ENCODE measurements around the gene EPAS1.

The EPAS1 gene

DNA sequence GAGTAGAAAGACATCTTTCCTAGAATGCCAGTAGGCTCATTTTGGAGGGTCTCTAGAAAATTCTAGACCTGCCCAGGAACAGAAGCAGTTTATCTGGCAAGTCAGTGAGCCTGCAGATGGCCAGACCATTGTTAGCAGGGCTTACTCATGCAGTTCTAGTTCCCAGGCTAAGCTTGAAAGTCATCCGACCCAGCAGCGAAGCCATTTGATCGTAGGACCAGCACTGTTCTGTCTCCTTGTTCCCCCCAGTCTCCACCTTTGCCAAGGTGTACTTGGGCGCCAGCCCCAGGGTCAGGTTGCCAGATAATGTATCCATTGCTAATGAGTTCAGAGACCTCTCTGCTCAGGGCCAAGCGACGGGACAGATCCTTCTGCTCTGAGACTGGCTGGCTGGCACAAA is 70.1 kb downstream of the EPAS1 start:
- no peak for DNase-seq

DNA sequence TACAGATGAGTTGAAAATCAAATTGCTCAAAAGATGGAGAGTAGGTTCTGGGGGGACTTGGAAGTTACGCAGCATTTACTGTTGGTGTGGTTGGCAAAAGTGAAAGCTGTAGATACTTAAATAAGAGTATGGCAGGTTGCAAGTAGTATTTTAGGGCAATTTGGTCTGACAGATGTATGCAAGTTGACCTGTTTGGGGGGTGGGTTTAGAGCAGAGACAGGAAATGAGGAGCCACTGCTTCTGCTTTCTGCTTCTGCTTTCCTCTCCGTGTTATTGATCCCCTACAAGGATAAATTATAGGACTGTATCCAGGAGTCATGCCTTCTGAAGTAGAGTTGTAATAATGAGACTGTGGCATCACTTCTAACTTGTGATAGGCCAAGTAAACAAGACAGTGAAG is 71.2 kb downstream of the EPAS1 start:
- DNase-seq, result no peak

DNA sequence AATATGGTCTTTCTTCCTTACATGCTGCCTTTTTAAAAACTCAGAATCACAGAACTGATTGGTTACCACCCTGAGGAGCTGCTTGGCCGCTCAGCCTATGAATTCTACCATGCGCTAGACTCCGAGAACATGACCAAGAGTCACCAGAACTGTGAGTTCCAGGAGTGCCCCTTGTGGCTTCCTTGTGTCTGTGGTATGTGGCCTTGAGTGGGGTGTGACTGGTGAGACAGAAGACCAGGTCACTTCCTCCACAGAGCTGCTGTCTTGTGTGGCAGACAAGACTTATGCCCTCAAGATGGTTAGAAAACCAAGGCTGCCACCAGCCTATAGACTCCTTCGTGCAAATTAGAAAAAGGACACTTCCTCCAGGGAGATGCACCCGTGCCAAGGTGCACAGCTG is 72.6 kb downstream of the EPAS1 start:
- DNase-seq, result no peak

DNA sequence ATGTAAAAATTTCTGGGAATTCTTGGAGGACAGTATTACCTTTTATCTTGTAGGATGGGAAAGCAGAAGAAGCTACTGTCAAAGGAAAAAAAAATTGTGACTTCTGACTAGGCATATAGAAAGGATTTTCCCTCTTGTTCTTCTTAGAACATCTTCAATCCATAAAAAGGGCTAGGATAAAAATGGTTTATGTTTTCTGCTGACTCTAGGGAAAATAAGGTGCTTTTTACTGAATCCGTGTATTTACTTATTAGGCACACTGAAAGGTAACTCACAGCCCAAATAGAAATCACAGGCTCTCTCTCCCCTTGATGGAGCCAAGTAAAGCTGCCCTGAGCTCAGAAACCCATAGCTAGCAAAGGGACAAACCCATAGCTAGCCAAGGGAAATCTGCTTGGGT is 74.6 kb downstream of the EPAS1 start:
- no peak for DNase-seq

DNA sequence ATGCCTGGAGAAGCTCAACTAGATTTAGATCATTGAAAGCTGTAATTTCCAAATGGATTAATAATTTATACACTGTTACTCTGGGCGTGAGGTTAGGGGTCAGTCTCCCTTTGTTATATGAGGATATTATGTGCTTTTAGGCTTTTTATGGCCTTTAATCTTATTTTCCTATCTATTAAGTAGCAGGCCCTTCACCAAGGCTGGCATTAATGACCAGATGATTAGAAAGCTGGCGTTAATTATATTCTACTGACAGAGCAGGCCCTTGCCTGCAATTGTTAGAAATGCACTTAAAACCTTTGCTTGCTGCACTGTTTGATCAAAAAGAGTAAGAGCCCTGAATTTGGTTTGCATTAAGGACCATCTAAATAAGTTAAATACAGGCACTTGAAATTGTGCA is 75.3 kb downstream of the EPAS1 start:
- DNase-seq, result no peak

DNA sequence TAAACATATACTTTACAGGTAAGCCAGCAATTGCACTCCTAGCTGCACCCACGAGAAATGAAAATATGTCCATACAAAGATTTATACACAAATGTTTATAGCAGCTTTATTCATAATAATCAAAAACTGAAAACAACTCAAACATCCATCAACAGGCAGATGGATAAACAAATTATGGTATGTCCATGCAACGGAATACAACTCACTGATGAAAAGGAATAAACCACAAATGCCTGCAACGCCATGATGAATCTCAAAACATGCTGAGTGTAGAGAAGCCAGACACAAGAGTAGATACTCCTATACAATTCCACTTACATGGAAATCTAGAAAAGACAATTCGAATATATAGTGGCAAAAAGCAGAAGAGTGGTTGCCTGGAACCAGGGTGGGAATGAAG is 76.0 kb downstream of the EPAS1 start:
- no peak for DNase-seq

DNA sequence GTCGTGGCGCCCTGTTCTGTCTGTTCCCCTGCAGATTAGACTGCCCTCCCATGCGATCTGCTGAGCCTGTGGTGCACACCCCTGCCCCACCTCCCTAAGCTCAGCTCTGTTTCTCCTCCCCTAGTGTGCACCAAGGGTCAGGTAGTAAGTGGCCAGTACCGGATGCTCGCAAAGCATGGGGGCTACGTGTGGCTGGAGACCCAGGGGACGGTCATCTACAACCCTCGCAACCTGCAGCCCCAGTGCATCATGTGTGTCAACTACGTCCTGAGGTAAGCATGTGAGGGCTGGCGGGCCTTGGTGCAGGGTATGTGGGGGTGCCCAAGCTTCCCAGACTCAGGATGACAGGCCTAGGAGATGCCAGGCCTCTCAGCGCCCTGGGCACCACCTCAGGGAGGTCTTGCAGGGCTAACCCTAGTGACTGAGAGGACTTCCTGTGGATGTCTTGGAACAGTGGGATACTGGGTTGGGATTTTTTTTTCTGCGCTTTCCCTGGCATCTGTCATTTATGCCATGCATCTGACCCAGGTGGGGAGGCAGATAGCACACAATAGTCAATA is 78.4 kb downstream of the EPAS1 start:
- no peak for DNase-seq

DNA sequence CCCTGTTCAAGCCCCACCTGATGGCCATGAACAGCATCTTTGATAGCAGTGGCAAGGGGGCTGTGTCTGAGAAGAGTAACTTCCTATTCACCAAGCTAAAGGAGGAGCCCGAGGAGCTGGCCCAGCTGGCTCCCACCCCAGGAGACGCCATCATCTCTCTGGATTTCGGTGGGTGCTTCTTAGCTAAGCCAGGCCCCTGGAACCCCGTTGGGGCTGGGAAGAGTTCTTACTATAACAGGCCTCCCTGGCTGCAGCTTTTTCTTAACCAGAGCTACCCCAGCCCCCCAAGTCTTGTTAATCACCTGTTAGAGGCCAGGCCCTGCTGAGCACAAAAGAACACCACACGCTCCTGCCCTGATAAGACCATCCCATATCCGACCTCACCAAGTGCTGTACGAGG is 79.4 kb downstream of the EPAS1 start:
- DNase-seq, result no peak

DNA sequence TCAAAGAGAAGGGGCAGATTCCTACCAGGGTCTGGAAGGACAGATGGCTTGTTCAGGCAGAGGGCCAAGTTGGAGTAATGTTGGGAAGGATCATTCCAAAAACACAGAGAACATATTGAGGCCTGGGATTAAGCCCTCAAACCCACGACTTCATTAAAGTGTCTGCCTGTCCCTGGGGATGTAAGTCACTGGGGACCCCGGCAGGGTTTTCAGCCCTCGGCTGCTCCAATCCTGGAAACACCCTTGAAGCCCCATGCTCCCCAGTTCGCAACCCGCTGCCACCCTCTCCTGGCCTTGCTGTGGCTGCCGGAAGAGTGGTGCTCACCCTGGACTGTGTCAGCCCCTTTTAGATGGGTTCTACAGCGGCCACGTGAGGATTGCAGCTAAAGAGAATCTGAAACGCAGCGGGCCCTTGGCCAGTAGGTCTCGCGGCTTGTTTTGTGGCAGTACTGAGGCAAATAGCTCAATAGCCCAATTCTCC is 79.9 kb downstream of the EPAS1 start:
- DNase-seq, result no peak

DNA sequence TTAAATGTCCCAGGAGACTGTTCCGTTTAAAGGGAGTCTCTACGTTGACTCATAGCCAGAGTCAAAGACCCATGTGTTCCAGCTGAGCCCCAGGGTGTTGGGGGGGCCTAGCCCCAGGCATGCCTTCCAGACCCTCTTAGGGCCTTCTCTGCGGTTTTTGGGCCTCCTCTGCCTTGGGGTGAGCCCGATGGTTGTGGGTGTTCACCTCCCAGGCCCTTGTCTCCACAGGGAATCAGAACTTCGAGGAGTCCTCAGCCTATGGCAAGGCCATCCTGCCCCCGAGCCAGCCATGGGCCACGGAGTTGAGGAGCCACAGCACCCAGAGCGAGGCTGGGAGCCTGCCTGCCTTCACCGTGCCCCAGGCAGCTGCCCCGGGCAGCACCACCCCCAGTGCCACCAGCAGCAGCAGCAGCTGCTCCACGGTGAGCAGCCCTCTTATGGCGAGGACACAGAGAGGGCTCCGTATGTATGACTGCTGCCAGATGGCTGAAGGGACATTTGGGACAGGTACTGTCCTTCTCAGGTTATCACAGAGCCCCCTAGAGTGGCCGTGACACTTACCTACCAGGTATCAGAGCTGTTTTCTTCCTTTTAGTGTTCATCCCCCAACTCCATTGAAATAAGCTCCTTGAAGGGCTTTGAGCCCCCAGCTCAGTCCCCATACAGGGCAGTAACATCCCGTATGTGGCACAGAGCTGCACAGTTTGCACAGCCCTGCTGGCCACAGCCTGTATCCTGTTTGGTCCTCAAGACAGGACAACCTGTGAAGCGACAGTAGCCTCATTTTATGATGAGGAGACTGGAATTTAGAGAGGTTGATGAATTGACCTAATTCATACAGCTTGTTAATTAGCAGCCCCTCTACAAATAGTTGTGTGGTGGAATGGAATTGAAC is 80.7 kb downstream of the EPAS1 start:
- DNase-seq, result no peak

DNA sequence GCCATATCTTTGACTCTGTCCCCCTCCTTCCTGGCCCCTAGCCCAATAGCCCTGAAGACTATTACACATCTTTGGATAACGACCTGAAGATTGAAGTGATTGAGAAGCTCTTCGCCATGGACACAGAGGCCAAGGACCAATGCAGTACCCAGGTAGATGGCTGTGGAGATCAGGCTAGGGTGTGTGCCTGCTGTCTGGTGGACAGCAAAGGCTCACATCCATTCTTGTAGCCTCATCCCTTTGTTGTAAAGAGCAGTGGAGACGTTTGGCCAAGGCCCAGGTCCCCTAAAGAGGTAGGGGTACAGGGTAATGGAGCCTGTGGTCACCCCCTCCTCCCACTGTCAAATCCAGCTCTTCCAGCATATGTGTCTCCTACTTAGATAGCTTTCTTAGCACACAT is 81.4 kb downstream of the EPAS1 start:
- no peak for DNase-seq

DNA sequence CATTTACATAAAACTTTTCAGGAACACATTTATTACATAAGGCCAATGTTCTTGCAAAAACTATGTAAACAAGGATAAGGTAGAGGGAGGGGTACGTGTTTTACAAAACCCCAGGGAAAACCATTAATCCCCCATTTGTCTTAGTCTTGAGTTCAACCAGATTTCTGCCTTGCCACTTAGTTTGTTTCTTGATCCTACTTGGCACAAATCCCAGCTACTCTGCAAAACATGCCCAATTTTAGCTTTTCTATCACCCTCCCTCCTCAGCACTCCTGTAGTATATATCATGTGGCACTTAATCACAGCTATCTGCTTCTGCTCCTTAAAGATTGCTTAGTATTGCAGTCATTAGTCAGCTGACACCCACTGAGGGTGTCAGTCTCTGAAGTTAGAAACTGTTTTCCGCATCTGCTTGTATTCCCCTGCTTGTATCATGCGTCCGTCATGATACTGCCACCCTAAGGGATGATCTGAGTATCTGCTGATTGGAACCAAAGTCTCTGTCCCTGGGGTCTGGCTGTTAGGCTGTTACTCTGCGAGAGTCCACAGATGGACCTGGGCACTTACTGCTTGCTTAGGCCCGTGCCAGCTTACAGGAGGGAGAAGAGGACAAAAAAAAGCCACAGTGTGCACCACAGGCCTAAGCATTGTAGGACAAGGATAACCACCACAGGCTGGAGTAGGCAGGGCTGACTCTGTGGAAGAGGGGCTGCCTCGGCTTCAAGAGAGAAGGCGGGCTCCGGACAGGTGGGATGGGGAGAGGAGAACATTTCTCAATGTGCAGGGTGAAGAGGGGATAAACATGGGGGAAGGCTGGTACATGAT is 82.2 kb downstream of the EPAS1 start:
- no peak for DNase-seq

DNA sequence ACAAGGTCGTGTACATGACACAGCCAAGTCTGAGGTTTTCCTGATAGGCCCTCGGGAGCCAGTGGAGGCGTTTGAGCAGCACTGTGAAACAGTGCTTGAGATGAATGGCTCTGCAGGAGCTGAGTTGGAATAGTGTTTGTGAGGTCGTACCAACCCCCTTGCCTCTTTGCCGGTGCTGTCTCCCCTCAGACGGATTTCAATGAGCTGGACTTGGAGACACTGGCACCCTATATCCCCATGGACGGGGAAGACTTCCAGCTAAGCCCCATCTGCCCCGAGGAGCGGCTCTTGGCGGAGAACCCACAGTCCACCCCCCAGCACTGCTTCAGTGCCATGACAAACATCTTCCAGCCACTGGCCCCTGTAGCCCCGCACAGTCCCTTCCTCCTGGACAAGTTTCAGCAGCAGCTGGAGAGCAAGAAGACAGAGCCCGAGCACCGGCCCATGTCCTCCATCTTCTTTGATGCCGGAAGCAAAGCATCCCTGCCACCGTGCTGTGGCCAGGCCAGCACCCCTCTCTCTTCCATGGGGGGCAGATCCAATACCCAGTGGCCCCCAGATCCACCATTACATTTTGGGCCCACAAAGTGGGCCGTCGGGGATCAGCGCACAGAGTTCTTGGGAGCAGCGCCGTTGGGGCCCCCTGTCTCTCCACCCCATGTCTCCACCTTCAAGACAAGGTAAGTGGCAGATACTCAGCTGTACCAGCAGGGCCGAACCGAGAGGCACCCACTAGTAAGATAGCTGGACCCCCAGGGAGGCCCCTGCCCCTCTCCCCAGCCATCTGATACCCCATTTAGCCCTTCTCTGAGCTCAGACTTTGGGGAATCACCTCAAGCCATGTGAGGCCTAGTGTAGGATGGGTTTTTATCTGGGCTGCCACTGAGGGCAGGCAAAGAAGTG is 83.1 kb downstream of the EPAS1 start:
- no peak for DNase-seq

DNA sequence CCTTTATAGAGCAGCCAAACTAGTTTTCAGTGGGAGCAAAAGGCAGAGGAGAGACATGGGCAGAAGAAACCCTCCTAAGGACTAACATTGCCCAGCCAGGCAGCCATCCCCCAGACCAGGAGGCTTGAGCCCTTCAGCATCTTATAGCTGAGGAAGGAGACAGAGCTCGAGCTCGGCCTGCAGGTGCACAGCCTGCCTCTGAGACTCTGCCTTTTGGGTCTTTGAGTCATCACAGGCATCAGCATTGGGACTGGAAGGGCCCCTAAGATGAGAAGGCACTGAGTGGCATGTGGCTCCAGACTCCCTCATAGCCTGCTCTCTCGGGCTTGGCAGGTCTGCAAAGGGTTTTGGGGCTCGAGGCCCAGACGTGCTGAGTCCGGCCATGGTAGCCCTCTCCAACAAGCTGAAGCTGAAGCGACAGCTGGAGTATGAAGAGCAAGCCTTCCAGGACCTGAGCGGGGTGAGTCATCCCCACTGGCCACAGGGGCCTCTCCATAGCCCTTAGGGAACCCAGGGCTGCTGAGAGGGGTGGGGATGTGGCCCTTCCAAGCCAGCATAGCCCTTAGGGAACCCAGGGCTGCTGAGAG is 84.1 kb downstream of the EPAS1 start:
- no peak for DNase-seq

DNA sequence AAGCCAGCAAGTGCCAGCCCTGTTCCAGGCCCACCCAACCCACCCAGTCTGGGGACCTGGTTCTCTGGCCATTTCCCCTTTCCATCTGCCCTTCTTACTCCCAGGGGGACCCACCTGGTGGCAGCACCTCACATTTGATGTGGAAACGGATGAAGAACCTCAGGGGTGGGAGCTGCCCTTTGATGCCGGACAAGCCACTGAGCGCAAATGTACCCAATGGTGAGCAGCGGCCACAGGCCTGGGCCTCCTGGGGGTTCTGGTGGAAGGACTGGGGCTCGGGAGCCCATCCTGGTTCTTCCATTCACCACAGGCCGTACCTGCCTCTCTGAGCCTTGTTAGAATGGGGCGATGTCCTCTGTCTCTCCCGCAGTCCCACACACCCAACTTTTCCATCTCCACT is 84.7 kb downstream of the EPAS1 start:
- no peak for DNase-seq

DNA sequence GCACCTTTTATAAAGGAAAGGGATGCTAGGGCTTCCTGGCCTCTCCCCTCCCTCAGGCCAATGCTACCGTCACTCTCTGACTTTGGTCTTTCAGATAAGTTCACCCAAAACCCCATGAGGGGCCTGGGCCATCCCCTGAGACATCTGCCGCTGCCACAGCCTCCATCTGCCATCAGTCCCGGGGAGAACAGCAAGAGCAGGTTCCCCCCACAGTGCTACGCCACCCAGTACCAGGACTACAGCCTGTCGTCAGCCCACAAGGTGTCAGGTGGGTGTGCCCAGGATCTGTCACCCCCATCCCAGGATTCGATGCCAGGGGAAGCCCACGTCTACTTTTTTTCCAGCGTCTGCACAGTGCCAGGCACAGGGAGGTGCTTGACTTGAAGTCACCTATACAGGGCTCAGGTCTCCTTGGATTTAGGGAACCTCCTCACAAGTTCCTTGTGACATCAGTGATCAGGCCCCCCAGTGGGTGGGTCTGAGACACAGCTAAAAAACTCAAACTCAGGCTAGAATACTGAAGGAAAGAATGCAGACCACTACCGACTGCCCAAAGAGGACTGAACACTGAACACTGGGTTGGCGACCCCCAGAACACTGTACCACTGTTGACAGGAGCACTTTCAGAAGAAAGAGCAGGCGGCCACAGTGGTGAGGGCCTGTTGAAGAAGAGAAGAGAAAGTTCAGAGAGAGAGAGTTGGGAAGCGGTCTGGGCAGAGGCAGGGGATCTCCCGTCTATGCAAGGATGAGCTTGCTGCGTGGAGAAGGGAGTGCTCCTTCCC is 85.3 kb downstream of the EPAS1 start:
- no peak for DNase-seq

DNA sequence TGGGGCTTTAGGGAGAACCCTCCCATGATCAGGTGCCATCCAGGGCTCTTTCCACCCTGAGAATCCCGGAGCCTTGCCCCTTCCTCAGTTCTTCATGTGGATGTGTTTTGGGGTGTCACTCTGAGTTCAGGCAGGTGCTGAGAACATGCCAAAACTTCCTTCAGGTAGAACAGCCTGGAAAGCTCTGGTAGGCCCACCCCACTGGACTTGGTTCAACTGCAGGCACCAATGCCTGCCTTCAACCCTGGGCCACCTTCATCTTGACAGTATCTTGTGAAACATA is 85.8 kb downstream of the EPAS1 start:
- DNase-seq, result no peak

DNA sequence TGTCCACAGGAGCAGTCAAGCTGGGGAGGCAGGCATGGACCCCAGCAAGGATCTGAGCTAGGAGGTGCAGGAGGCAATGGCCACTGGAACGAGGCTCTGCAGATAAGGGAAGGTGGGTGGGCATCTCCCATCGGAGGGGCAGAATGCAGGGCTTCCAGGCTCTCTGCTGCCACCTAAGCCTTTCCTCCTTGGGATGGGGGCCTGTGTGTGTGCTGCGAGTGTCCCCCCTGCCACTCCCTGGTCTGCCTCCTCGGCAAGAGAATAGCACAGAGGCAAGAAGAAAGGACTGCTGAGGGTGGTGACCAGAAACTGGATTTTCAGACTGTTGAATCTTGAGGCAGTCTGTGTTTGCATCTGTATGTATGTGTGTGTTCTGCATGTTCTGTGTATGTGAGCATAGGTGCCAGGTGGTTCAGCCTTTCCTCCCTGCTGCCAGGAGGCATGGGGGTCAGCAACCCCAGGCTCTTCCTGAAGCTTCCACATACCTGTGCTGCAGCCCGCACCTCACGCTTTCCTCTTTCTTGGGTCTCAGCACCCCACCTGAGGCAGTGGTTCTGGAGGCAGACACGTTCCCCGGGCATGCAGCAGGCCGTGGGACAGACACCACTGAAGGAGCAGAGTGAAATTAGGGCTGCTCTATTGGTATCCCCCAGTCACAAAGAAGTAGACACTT is 86.7 kb downstream of the EPAS1 start:
- DNase-seq, result no peak

DNA sequence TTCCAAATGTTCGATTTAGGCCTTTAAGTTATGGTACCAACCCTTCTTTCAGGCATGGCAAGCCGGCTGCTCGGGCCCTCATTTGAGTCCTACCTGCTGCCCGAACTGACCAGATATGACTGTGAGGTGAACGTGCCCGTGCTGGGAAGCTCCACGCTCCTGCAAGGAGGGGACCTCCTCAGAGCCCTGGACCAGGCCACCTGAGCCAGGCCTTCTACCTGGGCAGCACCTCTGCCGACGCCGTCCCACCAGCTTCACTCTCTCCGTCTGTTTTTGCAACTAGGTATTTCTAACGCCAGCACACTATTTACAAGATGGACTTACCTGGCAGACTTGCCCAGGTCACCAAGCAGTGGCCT is 87.2 kb downstream of the EPAS1 start:
- no peak for DNase-seq

DNA sequence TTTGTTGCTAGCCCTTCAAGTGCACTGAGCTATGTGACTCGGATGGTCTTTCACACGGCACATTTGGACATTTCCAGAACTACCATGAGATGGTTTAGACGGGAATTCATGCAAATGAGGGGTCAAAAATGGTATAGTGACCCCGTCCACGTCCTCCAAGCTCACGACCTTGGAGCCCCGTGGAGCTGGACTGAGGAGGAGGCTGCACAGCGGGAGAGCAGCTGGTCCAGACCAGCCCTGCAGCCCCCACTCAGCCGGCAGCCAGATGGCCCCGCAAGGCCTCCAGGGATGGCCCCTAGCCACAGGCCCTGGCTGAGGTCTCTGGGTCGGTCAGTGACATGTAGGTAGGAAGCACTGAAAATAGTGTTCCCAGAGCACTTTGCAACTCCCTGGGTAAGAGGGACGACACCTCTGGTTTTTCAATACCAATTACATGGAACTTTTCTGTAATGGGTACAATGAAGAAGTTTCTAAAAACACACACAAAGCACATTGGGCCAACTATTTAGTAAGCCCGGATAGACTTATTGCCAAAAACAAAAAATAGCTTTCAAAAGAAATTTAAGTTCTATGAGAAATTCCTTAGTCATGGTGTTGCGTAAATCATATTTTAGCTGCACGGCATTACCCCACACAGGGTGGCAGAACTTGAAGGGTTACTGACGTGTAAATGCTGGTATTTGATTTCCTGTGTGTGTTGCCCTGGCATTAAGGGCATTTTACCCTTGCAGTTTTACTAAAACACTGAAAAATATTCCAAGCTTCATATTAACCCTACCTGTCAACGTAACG is 88.8 kb downstream of the EPAS1 start:
- DNase-seq, result no peak

Data from activated naive CD4-positive, alpha-beta T cell treated with anti-CD3 and anti-CD28 coated beads, Interleukin-2, amount 50 U/mL, for 16 hours (primary cell).